Gastroesophageal sphincter (tissue), 4 donors: ENCODE measurements around the gene JAGN1. TPM values are rescaled to one million over a fixed set of nuclear protein-coding genes. Genes with fewer than 3 reads are reported as not detected.

Source experiments
- ATAC-seq: fragments of 150-250 bp; one replicate; pipeline ENCODE4 v1.9.1; 2016; ENCODE audit warnings: mild to moderate bottlenecking, moderate library complexity
- H3K27ac ChIP-seq, 4 donors: fragments of 200-600 bp; sonication (generic) in 3 of 4; 1 replicate in 3 of 4; 2 replicates in 1 of 4; pipeline ENCODE4 v1.5.1; 2016 to 2019
- H3K27me3 ChIP-seq: fragments of 200-600 bp; sonication (generic); one replicate; pipeline ENCODE4 v1.5.1; 2019
- H3K36me3 ChIP-seq, 2 donors: fragments of 200-600 bp; sonication (generic); one replicate each; pipeline ENCODE4 v1.5.1; 2019; ENCODE audit warnings: control low read depth in 1 of 2
- H3K4me1 ChIP-seq, 3 donors: fragments of 200-600 bp; sonication (generic); 1 replicate in 2 of 3; 2 replicates in 1 of 3; pipeline ENCODE4 v1.5.1; 2016 to 2019; ENCODE audit warnings: control low read depth in 2 of 3
- H3K4me3 ChIP-seq, 2 donors: fragments of 200-600 bp; sonication (generic); one replicate each; pipeline ENCODE4 v1.5.1; 2019; ENCODE audit warnings: mild to moderate bottlenecking in 1 of 2, moderate library complexity in 1 of 2
- H3K9me3 ChIP-seq, 3 donors: fragments of 200-600 bp; sonication (generic); one replicate each; pipeline ENCODE4 v1.5.1; 2017 to 2019; ENCODE audit warnings: control low read depth in 2 of 3
- EP300 ChIP-seq: sonication (generic); formaldehyde crosslinking; IDR thresholded peaks from one replicate; pipeline ENCODE4 v1.6.1; 2017; ENCODE audit warnings: antibody characterized with exemption, mild to moderate bottlenecking
- POLR2A ChIP-seq, 2 donors: fragments of 450-650 bp; IDR thresholded peaks; one replicate each; pipeline ENCODE4 v1.6.1; 2017; ENCODE audit warnings: antibody characterized with exemption in 2 of 2, mild to moderate bottlenecking in 2 of 2, moderate library complexity in 1 of 2
- POLR2AphosphoS5 ChIP-seq: sonication (generic); formaldehyde crosslinking; IDR thresholded peaks from one replicate; pipeline ENCODE4 v1.6.1; 2017; ENCODE audit warnings: antibody characterized with exemption
- WGBS, 2 donors: methylation state at CpG; one replicate each; pipeline ENCODE4 v1.1.5; 2018; ENCODE audit warnings: low coverage in 1 of 2; 5-methylcytosine and 5-hydroxymethylcytosine counted together
- total RNA-seq, 4 donors: library from RNA; depleted of rRNA; stranded (reverse); fragments of >200 nt; gene quantifications; one replicate each; pipeline ENCODE4 v1.1.0, GENCODE V29; 2016
- TF ChIP-seq, protein P1 (sequence below), 4 experiments: fragments of 200-600 bp in 2 of 4; fragments of 450-650 bp in 2 of 4; sonication (generic) in 1 of 4; IDR thresholded peaks; one replicate each; pipeline ENCODE4 v1.5.1; 2017 to 2019; ENCODE audit warnings: antibody characterized with exemption in 4 of 4, mild to moderate bottlenecking in 2 of 4, moderate library complexity in 2 of 4

Gene JAGN1
- total RNA-seq, 4 donors from 2014 or later: 23.4 to 39.3 (median 31.7) TPM

DNA sequence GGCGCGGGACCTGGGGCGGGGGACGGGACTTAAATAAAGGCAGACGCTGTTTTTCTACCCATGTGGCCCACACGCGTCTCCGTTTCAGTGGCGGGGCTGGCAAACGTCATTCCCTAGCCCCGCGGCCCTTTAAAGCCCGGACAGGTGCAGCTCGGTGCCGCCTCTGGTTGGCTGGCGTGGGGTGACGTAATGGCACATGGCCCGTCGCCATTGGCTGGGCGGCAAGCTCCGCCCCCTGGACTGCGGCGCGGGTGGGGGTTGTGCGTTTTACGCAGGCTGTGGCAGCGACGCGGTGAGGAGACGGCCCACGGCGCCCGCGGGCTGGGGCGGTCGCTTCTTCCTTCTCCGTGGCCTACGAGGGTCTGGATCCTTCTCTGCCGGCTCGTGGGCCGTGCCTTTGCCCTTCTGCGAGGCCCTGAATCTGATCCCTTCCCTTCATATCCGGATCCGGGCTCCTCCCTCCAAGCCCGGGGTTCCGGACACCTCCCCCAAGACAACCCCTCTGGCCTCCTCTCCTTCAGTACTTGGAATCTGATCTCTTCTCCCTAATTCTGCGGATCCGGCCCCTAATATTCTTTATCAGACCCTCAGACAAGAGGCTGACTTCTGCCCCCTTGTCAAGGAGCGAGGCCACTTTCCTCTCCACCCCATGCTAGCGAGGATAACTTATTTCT is 43.3 kb downstream of the JAGN1 start, which contains the start of gene CRELD1:
CRELD1 (plus strand) TSS at position 274 of the 674 bp plus-strand sequence. CDS start 605 bp downstream, outside the sequence.
- ATAC-seq: peak; percentile 94
- H3K36me3 ChIP-seq: peaks cover 0 to 54% of the 10 kb centered on the region in 2 donors

DNA sequence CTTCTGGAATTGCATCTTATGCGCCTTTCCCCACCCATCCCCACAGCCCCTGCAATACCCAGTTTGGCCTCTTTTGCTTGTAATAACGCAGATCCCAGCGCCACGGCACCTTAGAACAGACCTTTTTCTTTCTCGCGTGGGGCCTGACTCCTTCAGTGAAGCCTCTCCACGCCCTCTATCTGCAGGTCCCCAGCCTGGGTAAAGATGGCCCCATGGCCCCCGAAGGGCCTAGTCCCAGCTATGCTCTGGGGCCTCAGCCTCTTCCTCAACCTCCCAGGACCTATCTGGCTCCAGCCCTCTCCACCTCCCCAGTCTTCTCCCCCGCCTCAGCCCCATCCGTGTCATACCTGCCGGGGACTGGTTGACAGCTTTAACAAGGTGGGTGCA is 43.8 kb downstream of the JAGN1 start:
- H3K4me1 ChIP-seq: peaks cover 0 to 39% (median 24%) of the 10 kb centered on the region in 3 donors
- H3K9me3 ChIP-seq: no peaks in the 10 kb centered on the region
- peaks cover 0 to 49% of the 10 kb centered on the region in 2 donors for H3K36me3 ChIP-seq
- H3K4me3 ChIP-seq: peak overlapping the region; percentile 46 to 79
- peak overlapping the region; percentile 71 to 97 (median 94) for H3K27ac ChIP-seq
- no peaks in the 10 kb centered on the region for H3K27me3 ChIP-seq
- 0 to 6% methylated on average over 8 of the region's 11 CpGs for WGBS, 2 donors
- ATAC-seq: no peak
- TF ChIP-seq EP300: no peak
- TF ChIP-seq, protein P1, sequence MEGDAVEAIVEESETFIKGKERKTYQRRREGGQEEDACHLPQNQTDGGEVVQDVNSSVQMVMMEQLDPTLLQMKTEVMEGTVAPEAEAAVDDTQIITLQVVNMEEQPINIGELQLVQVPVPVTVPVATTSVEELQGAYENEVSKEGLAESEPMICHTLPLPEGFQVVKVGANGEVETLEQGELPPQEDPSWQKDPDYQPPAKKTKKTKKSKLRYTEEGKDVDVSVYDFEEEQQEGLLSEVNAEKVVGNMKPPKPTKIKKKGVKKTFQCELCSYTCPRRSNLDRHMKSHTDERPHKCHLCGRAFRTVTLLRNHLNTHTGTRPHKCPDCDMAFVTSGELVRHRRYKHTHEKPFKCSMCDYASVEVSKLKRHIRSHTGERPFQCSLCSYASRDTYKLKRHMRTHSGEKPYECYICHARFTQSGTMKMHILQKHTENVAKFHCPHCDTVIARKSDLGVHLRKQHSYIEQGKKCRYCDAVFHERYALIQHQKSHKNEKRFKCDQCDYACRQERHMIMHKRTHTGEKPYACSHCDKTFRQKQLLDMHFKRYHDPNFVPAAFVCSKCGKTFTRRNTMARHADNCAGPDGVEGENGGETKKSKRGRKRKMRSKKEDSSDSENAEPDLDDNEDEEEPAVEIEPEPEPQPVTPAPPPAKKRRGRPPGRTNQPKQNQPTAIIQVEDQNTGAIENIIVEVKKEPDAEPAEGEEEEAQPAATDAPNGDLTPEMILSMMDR (IDR thresholded peaks at IDR 0.05): peak in 3 of 4 experiments; percentile 18 to 43 (median 20)

More for the DNA sequence above, 43.3 kb downstream of the JAGN1 start, which contains the start of gene CRELD1:
- peak within 1 kb of the TSS; percentile 71 to 97 (median 94) for H3K27ac ChIP-seq
- H3K27me3 ChIP-seq: no peaks in the 10 kb centered on the region
- no peaks in the 10 kb centered on the region for H3K9me3 ChIP-seq
- peaks cover 0 to 39% (median 24%) of the 10 kb centered on the region in 3 donors for H3K4me1 ChIP-seq
- WGBS, 2 donors: 1% methylated on average over 10 to 12 of the region's 50 CpGs
- H3K4me3 ChIP-seq: peak within 1 kb of the TSS; percentile 46 to 79
- TF ChIP-seq, protein P1 (IDR thresholded peaks at IDR 0.05): no peak
- TF ChIP-seq POLR2AphosphoS5 (peak; percentile 95), EP300 (no peak), POLR2A (IDR thresholded peaks at IDR 0.05) (peak; percentile 84 to 85)

DNA sequence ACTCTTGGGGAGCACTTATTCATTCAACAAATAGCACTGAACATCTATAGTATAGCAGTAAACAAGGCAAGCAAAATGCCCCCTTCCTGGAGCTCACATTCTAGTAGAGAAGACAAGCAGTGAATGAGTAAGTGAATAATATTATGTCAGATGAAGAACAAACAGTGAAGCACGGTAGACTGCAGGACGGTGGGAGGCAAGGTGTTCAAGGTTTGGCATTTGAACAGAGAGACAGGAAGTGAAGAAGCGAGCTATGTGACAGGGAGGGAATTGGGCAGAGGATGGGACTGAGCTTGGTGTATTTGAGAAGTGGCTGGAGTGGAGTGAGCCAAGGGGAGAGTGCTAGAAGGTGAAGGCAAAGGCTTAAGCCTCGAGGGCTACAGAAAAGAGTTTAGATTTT is 44.6 kb downstream of the JAGN1 start:
- ATAC-seq: no peak
- TF ChIP-seq, protein P1 (IDR thresholded peaks at IDR 0.05): no peak
- no peak for TF ChIP-seq EP300
- no peak for TF ChIP-seq POLR2A (IDR thresholded peaks at IDR 0.05)
- no peak for TF ChIP-seq POLR2AphosphoS5
- 44 to 54% methylated on average over 4 of the region's 4 CpGs for WGBS, 2 donors
- H3K4me1 ChIP-seq: peaks cover 0 to 39% (median 24%) of the 10 kb centered on the region in 3 donors
- H3K36me3 ChIP-seq: peaks cover 0 to 41% of the 10 kb centered on the region in 2 donors
- H3K27me3 ChIP-seq: no peaks in the 10 kb centered on the region
- peak overlapping the region in 2 of 4 donors; percentile 92 to 97 for H3K27ac ChIP-seq
- H3K9me3 ChIP-seq: no peaks in the 10 kb centered on the region
- H3K4me3 ChIP-seq: peak overlapping the region in 1 of 2 donors; percentile 79

DNA sequence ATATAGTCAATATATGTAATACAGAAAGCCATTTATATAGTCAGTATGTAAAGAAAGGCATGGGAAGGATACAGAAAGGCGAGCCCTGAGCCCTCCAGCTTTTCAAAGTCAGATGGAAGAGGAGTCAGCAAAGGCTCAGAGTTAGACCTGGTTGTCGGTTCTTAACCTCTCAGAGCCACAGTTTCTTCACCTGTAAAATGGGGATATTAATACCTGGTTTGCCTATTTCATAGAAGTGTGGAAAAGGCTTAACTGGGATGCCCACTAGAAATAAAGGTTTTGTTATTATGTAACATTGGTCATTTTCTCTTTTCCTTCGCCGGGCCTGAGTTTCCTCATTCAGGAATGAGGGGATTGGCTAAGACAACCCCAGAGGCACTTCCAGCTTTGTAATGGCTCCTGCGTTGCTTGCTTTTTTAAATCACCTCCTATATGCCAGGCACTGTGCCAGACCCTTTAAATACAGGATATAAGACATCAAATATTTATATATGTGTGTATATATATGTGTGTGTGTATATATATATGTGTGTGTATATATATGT is 45.6 kb downstream of the JAGN1 start:
- no peaks in the 10 kb centered on the region for H3K27me3 ChIP-seq
- H3K4me1 ChIP-seq: peaks cover 0 to 39% (median 24%) of the 10 kb centered on the region in 3 donors
- no peak overlapping the region for H3K4me3 ChIP-seq
- ATAC-seq: no peak
- H3K9me3 ChIP-seq: no peaks in the 10 kb centered on the region
- TF ChIP-seq EP300 (no peak), POLR2AphosphoS5 (no peak), POLR2A (IDR thresholded peaks at IDR 0.05) (no peak)
- TF ChIP-seq, protein P1 (IDR thresholded peaks at IDR 0.05): no peak
- peaks cover 0 to 35% of the 10 kb centered on the region in 2 donors for H3K36me3 ChIP-seq
- H3K27ac ChIP-seq: no peak overlapping the region
- 75 to 89% methylated on average over 4 to 5 of the region's 5 CpGs for WGBS, 2 donors
